Neutrophil (primary cell): ENCODE results near the gene ISG15.

Source experiments
- H3K27ac ChIP-seq: fragments of 200-600 bp; sonication (generic); 2 replicates; pipeline ENCODE4 v1.5.1; 2016; ENCODE audit warnings: mild to moderate bottlenecking, moderate library complexity
- H3K27me3 ChIP-seq: fragments of 200-600 bp; sonication (generic); 2 replicates; pipeline ENCODE4 v1.6.0; 2016; ENCODE audit warnings: mild to moderate bottlenecking
- H3K36me3 ChIP-seq: fragments of 200-600 bp; sonication (generic); 2 replicates; pipeline ENCODE4 v1.5.1; 2017
- H3K4me1 ChIP-seq, 2 experiments: fragments of 200-600 bp in 1 of 2; sonication (generic) in 1 of 2; 1 replicate in 1 of 2; 2 replicates in 1 of 2; pipeline versions ENCODE4 v1.5.1 to v1.6.1; 2013 to 2016; ENCODE audit warnings: low read depth in 1 of 2, low read length in 1 of 2, mild to moderate bottlenecking in 1 of 2, moderate library complexity in 1 of 2; ENCODE audit not compliant: control insufficient read depth in 1 of 2, insufficient read depth in 1 of 2
- H3K4me3 ChIP-seq, 2 experiments: fragments of 200-600 bp in 1 of 2; sonication (generic) in 1 of 2; 1 replicate in 1 of 2; 2 replicates in 1 of 2; pipeline ENCODE4 v1.5.1; 2013 to 2016; ENCODE audit warnings: low read depth in 1 of 2, low read length in 1 of 2, mild to moderate bottlenecking in 1 of 2, moderate library complexity in 1 of 2
- H3K9me3 ChIP-seq: fragments of 200-600 bp; sonication (generic); 2 replicates; pipeline ENCODE4 v1.5.1; 2016
- TF ChIP-seq, protein P1 (sequence below): fragments of 200-600 bp; sonication (generic); IDR thresholded peaks from 2 replicates; pipeline ENCODE4 v1.5.1; 2016; ENCODE audit warnings: antibody characterized with exemption

The ISG15 gene

DNA sequence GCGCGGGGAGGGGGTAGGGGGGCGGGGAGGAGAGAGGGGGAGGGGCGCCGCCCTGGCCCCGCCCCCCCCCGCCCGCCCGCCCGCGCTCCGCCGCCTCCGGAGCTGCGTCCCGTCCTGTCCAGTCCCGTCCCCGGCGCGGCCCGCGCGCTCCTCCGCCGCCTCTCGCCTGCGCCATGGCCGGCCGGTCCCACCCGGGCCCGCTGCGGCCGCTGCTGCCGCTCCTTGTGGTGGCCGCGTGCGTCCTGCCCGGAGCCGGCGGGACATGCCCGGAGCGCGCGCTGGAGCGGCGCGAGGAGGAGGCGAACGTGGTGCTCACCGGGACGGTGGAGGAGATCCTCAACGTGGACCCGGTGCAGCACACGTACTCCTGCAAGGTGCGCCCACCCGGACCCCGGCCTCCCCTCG is 6.7 kb downstream of the ISG15 start, which contains the start of gene AGRN:
TSS of gene AGRN (plus strand) at position 121 of the 405 bp plus-strand sequence. CDS start at position 174, 53 bp downstream.
- H3K36me3 ChIP-seq = no peaks in the 10 kb centered on the region
- H3K27ac ChIP-seq = peak within 1 kb of the TSS; percentile 50
- H3K27me3 ChIP-seq = peaks cover 69% of the 10 kb centered on the region
- TF ChIP-seq, protein P1, sequence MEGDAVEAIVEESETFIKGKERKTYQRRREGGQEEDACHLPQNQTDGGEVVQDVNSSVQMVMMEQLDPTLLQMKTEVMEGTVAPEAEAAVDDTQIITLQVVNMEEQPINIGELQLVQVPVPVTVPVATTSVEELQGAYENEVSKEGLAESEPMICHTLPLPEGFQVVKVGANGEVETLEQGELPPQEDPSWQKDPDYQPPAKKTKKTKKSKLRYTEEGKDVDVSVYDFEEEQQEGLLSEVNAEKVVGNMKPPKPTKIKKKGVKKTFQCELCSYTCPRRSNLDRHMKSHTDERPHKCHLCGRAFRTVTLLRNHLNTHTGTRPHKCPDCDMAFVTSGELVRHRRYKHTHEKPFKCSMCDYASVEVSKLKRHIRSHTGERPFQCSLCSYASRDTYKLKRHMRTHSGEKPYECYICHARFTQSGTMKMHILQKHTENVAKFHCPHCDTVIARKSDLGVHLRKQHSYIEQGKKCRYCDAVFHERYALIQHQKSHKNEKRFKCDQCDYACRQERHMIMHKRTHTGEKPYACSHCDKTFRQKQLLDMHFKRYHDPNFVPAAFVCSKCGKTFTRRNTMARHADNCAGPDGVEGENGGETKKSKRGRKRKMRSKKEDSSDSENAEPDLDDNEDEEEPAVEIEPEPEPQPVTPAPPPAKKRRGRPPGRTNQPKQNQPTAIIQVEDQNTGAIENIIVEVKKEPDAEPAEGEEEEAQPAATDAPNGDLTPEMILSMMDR = no peak
- peak within 1 kb of the TSS; percentile 52 to 59 for H3K4me3 ChIP-seq
- no peaks in the 10 kb centered on the region for H3K9me3 ChIP-seq
- peaks cover 0 to 12% of the 10 kb centered on the region in 2 experiments for H3K4me1 ChIP-seq

DNA sequence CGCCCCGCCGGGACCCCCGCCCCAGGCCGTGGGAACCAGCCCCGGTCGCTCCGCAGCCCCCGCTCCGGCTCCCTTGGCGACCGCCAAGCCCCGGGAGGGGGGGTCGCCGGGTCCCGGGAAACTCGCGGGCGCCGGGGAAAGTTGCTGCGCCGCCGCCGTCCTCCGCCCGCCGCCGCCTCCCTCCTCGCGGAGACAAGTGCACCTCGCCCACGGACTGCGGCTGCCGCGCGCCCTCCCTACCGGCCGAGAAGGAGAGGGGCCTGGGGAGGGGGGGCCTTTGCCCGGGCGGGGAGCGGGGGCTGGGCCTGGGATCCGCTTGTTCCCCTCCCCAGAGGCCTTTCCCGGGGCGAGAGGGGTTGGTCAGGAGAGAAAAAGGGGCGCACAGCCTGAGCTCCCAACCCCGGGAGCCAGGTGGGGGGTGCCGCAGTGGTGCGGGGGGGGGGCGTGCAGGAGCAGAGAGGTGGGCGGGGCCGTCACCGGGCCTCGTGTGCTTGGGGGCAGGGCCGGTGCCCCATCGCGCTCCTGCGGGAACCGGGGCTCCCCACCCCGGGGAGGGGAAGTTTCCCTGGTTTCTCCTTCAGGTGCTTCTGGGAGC is 7.2 kb downstream of the ISG15 start:
- H3K4me1 ChIP-seq = peaks cover 0 to 12% of the 10 kb centered on the region in 2 experiments
- TF ChIP-seq, protein P1 = no peak

DNA sequence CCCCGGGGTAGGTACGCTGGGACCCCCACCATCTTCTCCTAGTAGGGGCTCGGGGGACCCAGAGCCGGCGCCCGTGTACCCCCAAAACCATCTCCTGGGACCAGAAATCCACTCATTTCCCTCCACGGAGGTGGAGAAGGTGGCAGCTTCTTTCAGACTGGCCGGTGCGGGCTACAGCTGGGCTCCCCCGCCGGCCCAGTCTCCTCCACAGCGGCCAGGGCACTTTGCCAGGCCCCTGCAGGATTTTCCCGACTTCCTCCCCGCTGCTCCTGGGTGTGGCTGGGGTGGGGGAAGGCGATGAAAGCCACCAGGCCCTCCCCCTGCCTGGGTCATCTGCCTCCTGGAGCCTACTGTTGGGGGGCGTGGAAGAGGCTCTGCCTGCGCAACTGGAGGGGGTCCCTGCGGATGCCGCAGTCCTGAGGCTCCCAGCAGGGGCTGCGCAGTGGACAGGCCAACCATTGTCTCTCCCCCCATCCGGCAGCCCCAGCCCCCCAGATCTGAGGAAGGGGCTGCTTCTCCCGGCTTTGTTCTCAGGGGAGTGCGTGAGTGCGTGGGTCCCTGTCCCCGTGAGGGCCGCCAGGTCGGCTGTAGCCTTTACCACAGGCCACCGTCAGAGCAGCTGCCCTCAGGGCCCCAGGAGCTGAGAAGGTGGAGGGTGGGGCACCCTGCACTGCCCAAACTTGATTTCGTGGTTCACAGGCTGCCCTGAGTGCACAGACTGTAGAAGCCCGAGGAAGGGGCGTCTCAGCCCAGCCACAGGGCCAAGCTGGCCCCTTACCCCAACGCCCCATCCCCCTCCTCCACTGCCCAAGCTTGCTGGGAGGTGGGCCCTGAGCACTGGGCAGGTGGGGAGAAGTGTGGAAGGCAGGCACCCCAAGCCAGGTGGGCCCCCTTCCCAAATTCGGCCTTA is 8.0 kb downstream of the ISG15 start:
- Histone ChIP-seq H3K27ac (no peak overlapping the region), H3K27me3 (peaks cover 82% of the 10 kb centered on the region), H3K4me3 (no peak overlapping the region), H3K4me1 (peaks cover 0 to 12% of the 10 kb centered on the region in 2 experiments), H3K9me3 (no peaks in the 10 kb centered on the region), H3K36me3 (no peaks in the 10 kb centered on the region)
- TF ChIP-seq, protein P1 = no peak

More for the DNA sequence above, 7.2 kb downstream of the ISG15 start:
- no peaks in the 10 kb centered on the region for H3K9me3 ChIP-seq
- no peak overlapping the region for H3K27ac ChIP-seq
- no peaks in the 10 kb centered on the region for H3K36me3 ChIP-seq
- H3K27me3 ChIP-seq = peaks cover 74% of the 10 kb centered on the region
- peak overlapping the region; percentile 52 to 59 for H3K4me3 ChIP-seq

DNA sequence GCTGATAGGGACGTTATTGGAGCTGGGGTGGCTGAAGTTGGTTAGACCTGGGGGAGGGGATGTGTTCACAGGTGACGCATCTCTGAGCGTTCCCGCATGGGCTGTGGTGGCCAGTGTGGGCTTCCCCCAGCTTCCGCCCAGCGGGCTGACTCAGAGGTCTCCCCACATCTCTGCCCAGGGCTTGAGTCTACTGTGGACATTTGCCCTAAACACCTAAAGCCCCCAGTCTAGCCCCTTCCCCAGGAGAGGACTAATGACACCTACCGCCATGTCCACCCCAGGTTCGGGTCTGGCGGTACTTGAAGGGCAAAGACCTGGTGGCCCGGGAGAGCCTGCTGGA is 8.6 kb downstream of the ISG15 start:
- H3K4me1 ChIP-seq = peaks cover 0 to 12% of the 10 kb centered on the region in 2 experiments

DNA sequence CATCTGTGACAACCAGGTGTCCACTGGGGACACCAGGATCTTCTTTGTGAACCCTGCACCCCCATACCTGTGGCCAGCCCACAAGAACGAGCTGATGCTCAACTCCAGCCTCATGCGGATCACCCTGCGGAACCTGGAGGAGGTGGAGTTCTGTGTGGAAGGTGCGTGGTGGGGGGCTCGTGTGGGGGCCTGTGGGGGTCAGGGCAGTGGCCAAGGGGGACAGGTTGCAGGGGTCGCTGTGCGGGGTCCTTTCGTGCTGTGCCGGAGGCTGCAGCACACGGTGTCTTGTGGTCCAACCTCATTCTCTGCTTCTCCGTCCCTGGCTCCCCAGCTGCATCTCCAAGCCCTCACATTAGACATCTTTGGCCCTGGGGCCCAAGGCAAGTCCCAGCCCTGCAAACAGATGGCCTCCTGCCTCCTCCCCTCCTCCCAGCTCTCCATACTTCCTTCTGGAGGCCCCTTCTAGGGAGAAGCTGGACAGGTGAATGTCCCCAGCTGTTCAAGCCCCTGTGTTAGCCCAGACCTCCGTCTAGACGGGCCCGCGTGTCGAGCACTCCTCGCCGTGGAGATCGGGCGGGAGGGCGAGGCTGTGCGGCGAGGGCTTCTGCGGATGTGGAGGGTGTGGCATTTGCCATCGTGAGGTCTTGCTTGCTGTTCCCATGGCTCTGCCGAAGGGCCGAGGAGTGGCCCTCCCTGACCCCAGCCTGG is 9.2 kb downstream of the ISG15 start:
- no peak overlapping the region for H3K27ac ChIP-seq
- H3K9me3 ChIP-seq = no peaks in the 10 kb centered on the region
- H3K4me1 ChIP-seq = peaks cover 0 to 12% of the 10 kb centered on the region in 2 experiments
- no peaks in the 10 kb centered on the region for H3K36me3 ChIP-seq
- no peak overlapping the region for H3K4me3 ChIP-seq
- TF ChIP-seq, protein P1 = no peak
- peaks cover 94% of the 10 kb centered on the region for H3K27me3 ChIP-seq

More for the DNA sequence above, 8.6 kb downstream of the ISG15 start:
- Histone ChIP-seq H3K27me3 (peaks cover 88% of the 10 kb centered on the region), H3K36me3 (no peaks in the 10 kb centered on the region), H3K4me3 (no peak overlapping the region), H3K27ac (no peak overlapping the region), H3K9me3 (no peaks in the 10 kb centered on the region)
- TF ChIP-seq, protein P1 = no peak
